HepG2 (cell line): ENCODE results near the gene ANKRA2. TPM values are rescaled to one million over a fixed set of nuclear protein-coding genes. Genes with fewer than 3 reads are reported as not detected.

Experiments
- FOXC1 ChIP-seq: sonication (generic); formaldehyde crosslinking; IDR thresholded peaks from 2 replicates; pipeline ENCODE4 v1.8.0; 2022; ENCODE audit warnings: mild to moderate bottlenecking, missing genetic modification reagents, borderline replicate concordance
- GPBP1L1 ChIP-seq: sonication (generic); formaldehyde crosslinking; IDR thresholded peaks from 2 replicates; pipeline ENCODE4 v1.5.0; 2020; ENCODE audit warnings: mild to moderate bottlenecking, missing genetic modification reagents
- HMGXB3 ChIP-seq: sonication (generic); formaldehyde crosslinking; IDR thresholded peaks from 2 replicates; pipeline ENCODE4 v1.4.0; 2020; ENCODE audit warnings: missing genetic modification reagents, borderline replicate concordance
- MTA3 ChIP-seq: sonication (generic); formaldehyde crosslinking; IDR thresholded peaks from 2 replicates; pipeline ENCODE4 v1.4.0; 2020; ENCODE audit warnings: missing genetic modification reagents
- NFAT5 ChIP-seq: sonication (generic); formaldehyde crosslinking; IDR thresholded peaks from 2 replicates; pipeline ENCODE4 v1.4.0; 2020; ENCODE audit warnings: missing genetic modification reagents
- NRL ChIP-seq: sonication (generic); formaldehyde crosslinking; IDR thresholded peaks from 2 replicates; pipeline ENCODE4 v1.5.0; 2020; ENCODE audit warnings: missing genetic modification reagents, mild to moderate bottlenecking, moderate library complexity, borderline replicate concordance
- PCBP2 ChIP-seq: fragments of 200-400 bp; formaldehyde crosslinking; optimal IDR thresholded peaks from 2 replicates; pipeline ENCODE3; 2018; ENCODE audit warnings: low read length, low read depth; ENCODE audit not compliant: poor library complexity, severe bottlenecking
- SAFB2 ChIP-seq: sonication (generic); formaldehyde crosslinking; IDR thresholded peaks from 2 replicates; pipeline ENCODE4 v1.5.1; 2020; ENCODE audit warnings: missing genetic modification reagents, low read depth, mild to moderate bottlenecking, borderline replicate concordance
- SIN3A ChIP-seq: IDR thresholded peaks from 2 replicates; pipeline ENCODE4 v1.6.1; 2011; ENCODE audit warnings: low read depth, mild to moderate bottlenecking, control low read depth, low read length, borderline replicate concordance
- SNAPC2 ChIP-seq: sonication (generic); formaldehyde crosslinking; IDR thresholded peaks from 2 replicates; pipeline ENCODE4 v1.8.1; 2022; ENCODE audit warnings: mild to moderate bottlenecking, missing genetic modification reagents
- SRSF4 ChIP-seq: fragments of 200-400 bp; formaldehyde crosslinking; IDR thresholded peaks from one replicate; pipeline ENCODE4 v1.6.1; 2018; ENCODE audit warnings: mild to moderate bottlenecking, low read depth, low read length, moderate library complexity; ENCODE audit not compliant: poor library complexity, severe bottlenecking
- ZNF414 ChIP-seq: sonication (generic); formaldehyde crosslinking; IDR thresholded peaks from 2 replicates; pipeline ENCODE4 v1.5.0; 2020; ENCODE audit warnings: missing genetic modification reagents
- ZNF451 ChIP-seq: sonication (generic); formaldehyde crosslinking; IDR thresholded peaks from 2 replicates; pipeline ENCODE4 v1.5.0; 2020; ENCODE audit warnings: mild to moderate bottlenecking, missing genetic modification reagents
- ZNF614 ChIP-seq: IDR thresholded peaks from 2 replicates; pipeline ENCODE4 v1.6.1; 2018; ENCODE audit warnings: missing biosample characterization, missing genetic modification reagents, inconsistent platforms, borderline replicate concordance
- ZNF747 ChIP-seq: sonication (generic); formaldehyde crosslinking; IDR thresholded peaks from 2 replicates; pipeline ENCODE4 v1.8.1; 2023; ENCODE audit warnings: missing genetic modification reagents, mild to moderate bottlenecking, borderline replicate concordance
- polyA plus RNA-seq, 8 experiments: library from polyadenylated mRNA; depleted of rRNA in 3 of 8; stranded (reverse) in 7 of 8; unstranded in 1 of 8; fragments of >200 nt; fragmentation: Illumina TruSeq in 4 of 8; extraction: Trizol in 4 of 8; gene quantifications; 2 replicates each; pipeline versions ENCODE4 v1.2.1 to v1.2.3, GENCODE V29; 2011 to 2016; ENCODE audit warnings: low read depth in 4 of 8, missing spikeins in 1 of 8, mixed read lengths in 1 of 8; ENCODE audit not compliant: insufficient read depth in 1 of 8
- total RNA-seq, 5 experiments: library from RNA; depleted of rRNA; stranded (reverse); fragments of >200 nt; fragmentation: Illumina TruSeq; extraction: Trizol; gene quantifications; 2 replicates each; pipeline ENCODE4 v1.2.3, GENCODE V29; 2016; ENCODE audit warnings: low read depth in 1 of 5

The ANKRA2 gene
- total and polyA plus RNA-seq, 2 of the 13 experiments (the other 11 are each of a cell fraction or from before 2014, with no cell fraction given), result 23.6 to 33.6 TPM

GRCh38 chr5:73544429-73545402, 20.7 kb downstream of the ANKRA2 start (continued):
- TF ChIP-seq NFAT5 (CRISPR knock-in tag), result no peak
- TF ChIP-seq SRSF4, result no peak
- TF ChIP-seq ZNF451 (CRISPR knock-in tag), result no peak
- TF ChIP-seq PCBP2, result no peak
- no peak for TF ChIP-seq GPBP1L1
- TF ChIP-seq SNAPC2, result peak; percentile 74; the same call in 1 of the 2 replicates
- no peak for TF ChIP-seq ZNF747 (CRISPR knock-in tag)
- peak; percentile 55; the same call in 1 of the 2 replicates for TF ChIP-seq ZNF414 (CRISPR knock-in tag)
- TF ChIP-seq NRL (CRISPR knock-in tag), result no peak
- peak; percentile 67; the same call in 1 of the 2 replicates for TF ChIP-seq FOXC1 (CRISPR knock-in tag)
- TF ChIP-seq SAFB2 (CRISPR knock-in tag), result no peak
- TF ChIP-seq SIN3A, result 0 out of 2 replicates have a peak, but pooled peaks have one; percentile 62
- TF ChIP-seq HMGXB3 (CRISPR knock-in tag), result no peak
- no peak for TF ChIP-seq MTA3 (CRISPR knock-in tag)
- peak; percentile 84 for TF ChIP-seq ZNF614 (CRISPR knock-in tag)
